ENCODE results near the gene GPC2. TPM values are rescaled to one million over a fixed set of nuclear protein-coding genes. Genes with fewer than 3 reads are reported as not detected.
A peak's percentile ranks its signal among the peaks of the same experiment; 100 is the strongest.

Gene GPC2
- total RNA-seq, 1 experiment from 2014 or later = 45.2 TPM

GRCh38 chr7:100171840-100172239, 5.3 kb downstream of the GPC2 start:
- Histone ChIP-seq H2BK12ac (ENCODE audit: insufficient read length, low read depth, low read length) (no peak overlapping the region), H2BK5ac (ENCODE audit: insufficient read length, low read length) (no peak overlapping the region), H3K18ac (ENCODE audit: insufficient read length, low read depth, low read length) (no peak overlapping the region), H3K56ac (ENCODE audit: insufficient read length, low read depth, low read length) (no peak overlapping the region), H2AFZ (ENCODE audit: low read length) (no peak overlapping the region), H3K79me1 (ENCODE audit: insufficient read depth, low read depth, low read length, poor library complexity, severe bottlenecking) (no peaks in the 10 kb centered on the region), H4K8ac (replicated peaks; ENCODE audit: insufficient read length, low read depth, low read length) (no peak overlapping the region), H2BK20ac (ENCODE audit: low read depth, low read length, poor library complexity, severe bottlenecking) (no peak overlapping the region), H3K23me2 (ENCODE audit: insufficient read length, low read depth, low read length, poor library complexity, severe bottlenecking) (peaks cover 17% of the 10 kb centered on the region), H3K9me3 (ENCODE audit: control insufficient read depth, low read depth, low read length) (no peaks in the 10 kb centered on the region), H3K27me3 (ENCODE audit: insufficient read depth, low read length) (no peaks in the 10 kb centered on the region), H4K20me1 (ENCODE audit: control insufficient read depth, insufficient read depth, insufficient read length) (no peaks in the 10 kb centered on the region), H4K5ac (ENCODE audit: insufficient read length, low read depth, low read length) (no peak overlapping the region), H3K14ac (ENCODE audit: insufficient read depth, low read length) (no peak overlapping the region), H3K4ac (ENCODE audit: low read depth, low read length) (no peak overlapping the region), H2BK15ac (ENCODE audit: low read depth, low read length) (no peak overlapping the region), H2BK120ac (ENCODE audit: low read depth, low read length, poor library complexity, severe bottlenecking) (no peak overlapping the region), H3K9ac (ENCODE audit: extremely low read depth, insufficient read length, low read length) (no peak overlapping the region), H3K4me2 (ENCODE audit: insufficient read depth, insufficient read length, low read length) (peak overlapping the region; percentile 25), H3T11ph (ENCODE audit: low read length) (no peak overlapping the region), H3K27ac (ENCODE audit: insufficient read length, low read depth, low read length) (no peak overlapping the region), H4K91ac (ENCODE audit: insufficient read length, low read depth, low read length) (no peak overlapping the region), H3K23ac (ENCODE audit: insufficient read length, low read depth, low read length) (no peak overlapping the region), H3K4me1 (ENCODE audit: insufficient read depth, low read length) (peaks cover 10% of the 10 kb centered on the region), H2AK5ac (ENCODE audit: insufficient read length, low read length) (no peak overlapping the region), H3K79me2 (ENCODE audit: insufficient read depth, low read length) (no peaks in the 10 kb centered on the region; the same call in 1 of the 2 replicates)
- TF ChIP-seq CTCF (conservative IDR thresholded peaks at IDR 0.05) = no peak
- Mint-ChIP-seq H3K27ac (peak overlapping the region in 1 of 3 experiments; percentile 36; a peak in 2 of 7 replicates), H3K4me3 (peak overlapping the region; percentile 65 to 84), H3K36me3 (ENCODE audit: insufficient read depth in 1 of 3, low read depth in 3 of 3) (peaks cover 30 to 39% (median 31%) of the 10 kb centered on the region in 3 experiments; a peak in 6 of 7 replicates), H3K9me3 (no peaks in the 10 kb centered on the region; a peak in 1 of 5 replicates), H3K27me3 (ENCODE audit: low read depth) (peaks cover 23% of the 10 kb centered on the region), H3K4me1 (peaks cover 50 to 64% of the 10 kb centered on the region in 2 experiments)
- no CpG with 5 or more reads among the region's 22 CpGs for WGBS (ENCODE audit: extremely low coverage, insufficient read length, low lambda C conversion rate)
- DNase-seq = no peak

Measured in H9 (cell line).